ENCODE measurements around the gene PLXDC2. TPM values are rescaled to one million over a fixed set of nuclear protein-coding genes. Genes with fewer than 3 reads are reported as not detected.

Gene PLXDC2
- total RNA-seq, 1 experiment from 2014 or later = not detected

GRCh38 chr10:19869370-19869769 lies 53.1 kb downstream of the PLXDC2 start:
- H3K36me3 ChIP-seq (ENCODE audit: low read depth, low read length) = no peaks in the 10 kb centered on the region
- H2AFZ ChIP-seq (ENCODE audit: low read length) = no peak overlapping the region
- ChIA-PET CTCF (no interaction called here), POLR2A (ENCODE audit: unreplicated experiment) (no interaction called here)
- no peaks in the 10 kb centered on the region for H3K4me1 ChIP-seq (ENCODE audit: insufficient read depth, low read length)
- no peak for DNase-seq
- H3K9me2 ChIP-seq (replicated peaks; ENCODE audit: low read length) = no peaks in the 10 kb centered on the region
- no TSS peak for BruUV-seq (replicated peaks)
- no peaks in the 10 kb centered on the region; the same call in 1 of the 2 replicates for H3K27me3 ChIP-seq (ENCODE audit: low read length)
- H3K27ac ChIP-seq (ENCODE audit: low read length) = no peak overlapping the region
- H3K4me3 ChIP-seq (ENCODE audit: low read length) = no peak overlapping the region
- intact Hi-C loops (cut with micrococcal nuclease) = no loop called here
- no peaks in the 10 kb centered on the region for H3K79me2 ChIP-seq (ENCODE audit: low read length)
- no peak overlapping the region for H3K4me2 ChIP-seq (ENCODE audit: low read length)
- ATAC-seq = no peak
- H3K9ac ChIP-seq (ENCODE audit: low read length) = no peak overlapping the region
- TF ChIP-seq EZH2phosphoT487 (IDR thresholded peaks at IDR 0.05; ENCODE audit: borderline replicate concordance, low read length) = no peak
- no peak for TF ChIP-seq EZH2 (IDR thresholded peaks at IDR 0.05; ENCODE audit: low read length, unreplicated experiment)
- no peaks in the 10 kb centered on the region for H4K20me1 ChIP-seq (ENCODE audit: low read length)
- H3F3A ChIP-seq (ENCODE audit: low read length, unreplicated experiment) = no peaks in the 10 kb centered on the region
- no peaks in the 10 kb centered on the region for H3K9me3 ChIP-seq (ENCODE audit: low read length)

DNA sequence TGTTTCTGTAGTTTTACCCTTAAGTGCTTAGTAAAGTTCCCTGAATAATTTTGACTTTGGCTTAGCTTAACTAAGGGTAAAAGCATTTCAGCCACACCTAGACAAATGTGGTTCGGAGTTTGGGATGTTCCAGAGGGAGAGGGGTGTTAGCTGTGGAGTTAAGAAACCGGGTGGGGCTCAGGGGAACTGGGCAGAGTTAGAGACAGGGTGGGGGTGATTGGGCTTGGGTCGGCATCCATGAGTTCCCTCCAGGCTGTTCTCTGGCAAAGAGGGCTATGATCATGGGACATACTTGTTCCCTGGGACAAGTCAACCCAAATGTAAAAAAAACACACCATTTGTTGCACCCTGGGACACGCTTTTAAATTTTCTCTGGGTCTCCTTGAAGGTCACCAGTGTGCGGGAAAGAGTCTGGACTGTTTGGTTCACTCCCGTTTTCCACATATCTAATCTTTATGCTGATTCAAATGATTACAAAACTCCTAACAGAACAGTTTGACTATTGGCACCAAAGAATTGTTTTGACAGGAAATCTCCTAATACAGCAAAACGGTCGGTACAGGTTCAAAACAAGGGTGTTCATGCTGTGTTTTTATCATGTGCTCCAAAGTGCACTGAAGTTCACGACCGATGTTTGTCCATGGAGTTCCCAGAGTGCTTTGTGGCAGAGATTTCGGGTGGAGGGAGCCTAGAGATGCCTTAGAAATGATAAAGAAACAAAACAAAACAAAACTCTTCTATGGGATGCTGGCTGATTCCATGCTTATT lies 56.5 kb downstream of the PLXDC2 start:
- Histone ChIP-seq H3K9me2 (replicated peaks; ENCODE audit: low read length) (no peaks in the 10 kb centered on the region), H3K36me3 (ENCODE audit: low read depth, low read length) (no peaks in the 10 kb centered on the region), H3K27me3 (ENCODE audit: low read length) (no peaks in the 10 kb centered on the region; the same call in 1 of the 2 replicates), H3K9ac (ENCODE audit: low read length) (no peak overlapping the region), H2AFZ (ENCODE audit: low read length) (no peak overlapping the region), H3K4me2 (ENCODE audit: low read length) (no peak overlapping the region), H3F3A (ENCODE audit: low read length, unreplicated experiment) (no peaks in the 10 kb centered on the region), H4K20me1 (ENCODE audit: low read length) (no peaks in the 10 kb centered on the region), H3K4me3 (ENCODE audit: low read length) (no peak overlapping the region), H3K9me3 (ENCODE audit: low read length) (no peaks in the 10 kb centered on the region), H3K4me1 (ENCODE audit: insufficient read depth, low read length) (no peaks in the 10 kb centered on the region), H3K27ac (ENCODE audit: low read length) (no peak overlapping the region), H3K79me2 (ENCODE audit: low read length) (no peaks in the 10 kb centered on the region)
- no peak for TF ChIP-seq CTCF (conservative IDR thresholded peaks at IDR 0.05; ENCODE audit: low read depth, low read length)
- TF ChIP-seq EZH2phosphoT487 (IDR thresholded peaks at IDR 0.05; ENCODE audit: borderline replicate concordance, low read length) = no peak
- TF ChIP-seq EZH2 (IDR thresholded peaks at IDR 0.05; ENCODE audit: low read length, unreplicated experiment) = no peak
- ChIA-PET POLR2A (ENCODE audit: unreplicated experiment) (no interaction called here), CTCF (no interaction called here)
- intact Hi-C loops (cut with micrococcal nuclease) = no loop called here
- no peak for DNase-seq
- ATAC-seq = no peak
- no TSS peak for BruUV-seq (replicated peaks)

DNA sequence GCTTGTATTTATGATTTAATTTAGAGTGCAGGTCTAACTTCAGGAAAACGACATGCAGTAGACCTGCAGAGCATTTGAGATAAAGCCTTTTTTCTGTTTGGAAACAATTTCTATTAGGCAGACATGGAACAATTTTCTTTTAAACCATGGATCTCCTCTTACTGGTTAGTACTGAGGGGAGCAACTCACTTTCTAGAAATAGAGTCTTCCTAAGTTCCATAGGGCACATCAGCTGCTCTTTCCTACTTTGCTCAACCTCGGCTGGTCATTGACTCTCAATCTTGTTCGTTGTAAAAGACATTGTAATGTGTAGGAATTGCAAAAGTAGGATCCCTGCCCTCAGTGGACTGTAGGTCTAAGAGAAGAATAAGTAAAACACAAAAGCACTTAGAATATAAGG lies 58.0 kb downstream of the PLXDC2 start:
- Histone ChIP-seq H3K4me1 (ENCODE audit: insufficient read depth, low read length) (no peaks in the 10 kb centered on the region), H3K36me3 (ENCODE audit: low read depth, low read length) (no peaks in the 10 kb centered on the region), H3K9me2 (replicated peaks; ENCODE audit: low read length) (no peaks in the 10 kb centered on the region), H3K9ac (ENCODE audit: low read length) (no peak overlapping the region), H4K20me1 (ENCODE audit: low read length) (no peaks in the 10 kb centered on the region), H3K27ac (ENCODE audit: low read length) (no peak overlapping the region), H3F3A (ENCODE audit: low read length, unreplicated experiment) (no peaks in the 10 kb centered on the region), H3K27me3 (ENCODE audit: low read length) (no peaks in the 10 kb centered on the region; the same call in 1 of the 2 replicates), H3K4me3 (ENCODE audit: low read length) (no peak overlapping the region), H3K79me2 (ENCODE audit: low read length) (no peaks in the 10 kb centered on the region), H3K4me2 (ENCODE audit: low read length) (no peak overlapping the region), H2AFZ (ENCODE audit: low read length) (no peak overlapping the region), H3K9me3 (ENCODE audit: low read length) (no peaks in the 10 kb centered on the region)
- no peak for ATAC-seq
- intact Hi-C loops (cut with micrococcal nuclease) = no loop called here
- no peak for DNase-seq
- ChIA-PET CTCF (no interaction called here), POLR2A (ENCODE audit: unreplicated experiment) (no interaction called here)
- TF ChIP-seq CTCF (conservative IDR thresholded peaks at IDR 0.05; ENCODE audit: low read depth, low read length) = no peak
- TF ChIP-seq EZH2phosphoT487 (IDR thresholded peaks at IDR 0.05; ENCODE audit: borderline replicate concordance, low read length) = no peak
- TF ChIP-seq EZH2 (IDR thresholded peaks at IDR 0.05; ENCODE audit: low read length, unreplicated experiment) = no peak
- no TSS peak for BruUV-seq (replicated peaks)
